Tibial artery (tissue), 4 donors: ENCODE measurements around the gene AIFM2.

ENCODE experiments used
- DNase-seq, 2 donors: peaks; one replicate each; pipeline ENCODE4 v3.0.0-alpha.2; 2019
- H3K27ac ChIP-seq, 2 donors: fragments of 200-600 bp; sonication (generic) in 1 of 2; 1 replicate in 1 of 2; 2 replicates in 1 of 2; pipeline ENCODE4 v1.5.1; 2018 to 2019; ENCODE audit warnings: mild to moderate bottlenecking in 1 of 2
- H3K27me3 ChIP-seq, 2 donors: fragments of 200-600 bp; sonication (generic) in 1 of 2; one replicate each; pipeline versions ENCODE4 v1.5.1 to v1.6.0; 2016 to 2019
- H3K36me3 ChIP-seq, 3 donors: fragments of 200-600 bp; sonication (generic) in 2 of 3; one replicate each; pipeline ENCODE4 v1.5.1; 2016 to 2019; ENCODE audit warnings: mild to moderate bottlenecking in 2 of 3
- H3K4me1 ChIP-seq, 4 donors: fragments of 200-600 bp; sonication (generic) in 2 of 4; 1 replicate in 3 of 4; 2 replicates in 1 of 4; pipeline ENCODE4 v1.5.1; 2016 to 2019
- H3K4me3 ChIP-seq, 2 donors: fragments of 200-600 bp; sonication (generic) in 1 of 2; 1 replicate in 1 of 2; 2 replicates in 1 of 2; pipeline ENCODE4 v1.5.1; 2018 to 2019; ENCODE audit warnings: mild to moderate bottlenecking in 2 of 2
- H3K9me3 ChIP-seq, 3 donors: fragments of 200-600 bp; sonication (generic) in 1 of 3; one replicate each; pipeline ENCODE4 v1.5.1; 2016 to 2019
- CTCF ChIP-seq, 2 experiments: fragments of 200-600 bp in 1 of 2; fragments of 450-650 bp in 1 of 2; IDR thresholded peaks; one replicate each; pipeline ENCODE4 v1.5.1; 2017 to 2019; ENCODE audit warnings: antibody characterized with exemption in 2 of 2, mild to moderate bottlenecking in 1 of 2, moderate library complexity in 1 of 2
- intact Hi-C: fragments of 100-400 bp; cut with DNase I; formaldehyde crosslinking; loops from one replicate; pipeline ENCODE4 v1.15.0; 2023; ENCODE audit warnings: low total_unique reads

Gene AIFM2

GRCh38 chr10:70135046-70135445 is 2.4 kb upstream of the AIFM2 start:
- intact Hi-C loops = no loop called here
- Histone ChIP-seq H3K4me1 (peaks cover 0 to 28% (median 18%) of the 10 kb centered on the region in 4 donors), H3K9me3 (no peaks in the 10 kb centered on the region), H3K4me3 (no peak overlapping the region), H3K36me3 (peaks cover 7 to 12% (median 9%) of the 10 kb centered on the region in 3 donors), H3K27ac (no peak overlapping the region), H3K27me3 (no peaks in the 10 kb centered on the region)
- no peak for TF ChIP-seq CTCF (IDR thresholded peaks at IDR 0.05)
- peak in 1 of 2 donors; percentile 28 for DNase-seq

GRCh38 chr10:70131560-70131937 is 1.1 kb downstream of the AIFM2 start:
- Histone ChIP-seq H3K27me3 (no peaks in the 10 kb centered on the region), H3K36me3 (peaks cover 0 to 6% (median 4%) of the 10 kb centered on the region in 3 donors), H3K4me1 (peaks cover 0 to 28% (median 18%) of the 10 kb centered on the region in 4 donors), H3K9me3 (no peaks in the 10 kb centered on the region), H3K4me3 (peak overlapping the region; percentile 78 to 84), H3K27ac (peak overlapping the region; percentile 87 to 88)
- DNase-seq = no peak
- intact Hi-C loops = no loop called here
- no peak for TF ChIP-seq CTCF (IDR thresholded peaks at IDR 0.05)

- H3K27me3 ChIP-seq = no peaks in the 10 kb centered on the region
- peaks cover 0 to 6% (median 4%) of the 10 kb centered on the region in 3 donors for H3K36me3 ChIP-seq
- intact Hi-C loops = no loop called here
- peak overlapping the region; percentile 87 to 88 for H3K27ac ChIP-seq
- no peak for TF ChIP-seq CTCF (IDR thresholded peaks at IDR 0.05)
- H3K9me3 ChIP-seq = no peaks in the 10 kb centered on the region
- H3K4me1 ChIP-seq = peaks cover 0 to 28% (median 18%) of the 10 kb centered on the region in 4 donors
- DNase-seq = no peak
- peak overlapping the region; percentile 78 to 84 for H3K4me3 ChIP-seq
Measured at GRCh38 chr10:70130878-70131559, 1.6 kb downstream of the AIFM2 start.

- Histone ChIP-seq H3K27me3 (no peaks in the 10 kb centered on the region), H3K36me3 (peaks cover 10 to 25% (median 15%) of the 10 kb centered on the region in 3 donors), H3K4me1 (peaks cover 0 to 16% (median 12%) of the 10 kb centered on the region in 4 donors), H3K27ac (no peak overlapping the region), H3K9me3 (no peaks in the 10 kb centered on the region), H3K4me3 (no peak overlapping the region)
- no peak for TF ChIP-seq CTCF (IDR thresholded peaks at IDR 0.05)
- intact Hi-C loops = no loop called here
- DNase-seq = no peak
Measured at GRCh38 chr10:70126700-70127395, 5.8 kb downstream of the AIFM2 start.

GRCh38 chr10:70125918-70126552 is 6.6 kb downstream of the AIFM2 start:
- Histone ChIP-seq H3K27ac (no peak overlapping the region), H3K4me1 (peaks cover 0 to 8% (median 4%) of the 10 kb centered on the region in 4 donors)
- no peak for DNase-seq

More at GRCh38 chr10:70125918-70126552, 6.6 kb downstream of the AIFM2 start:
- H3K4me3 ChIP-seq = no peak overlapping the region
- intact Hi-C loops = no loop called here
- no peaks in the 10 kb centered on the region for H3K9me3 ChIP-seq
- no peak for TF ChIP-seq CTCF (IDR thresholded peaks at IDR 0.05)
- no peaks in the 10 kb centered on the region for H3K27me3 ChIP-seq
- H3K36me3 ChIP-seq = peaks cover 10 to 30% (median 18%) of the 10 kb centered on the region in 3 donors
